ENCODE results near the gene HBM.

DNA sequence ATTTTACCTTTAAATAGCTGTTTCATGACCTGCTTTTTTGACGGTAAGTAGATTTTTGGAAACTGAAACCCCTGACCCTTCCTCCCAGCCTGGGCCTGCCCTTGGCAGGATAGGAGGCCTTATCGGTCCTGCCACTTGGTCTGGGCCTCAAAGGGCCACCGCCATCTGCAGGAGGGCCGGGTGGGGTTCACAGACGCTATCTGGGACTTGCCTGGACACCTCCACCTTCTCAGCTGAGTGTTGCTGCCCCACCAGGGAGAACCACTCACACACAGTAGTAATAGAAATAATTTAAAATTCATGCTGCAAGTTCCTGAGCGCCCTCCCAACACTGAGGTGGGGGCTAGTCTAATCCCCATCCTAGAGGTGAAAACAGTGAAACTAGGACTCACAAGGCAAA, 22.7 kb upstream of the HBM start:
- no peak for TF ChIP-seq CTCF (IDR thresholded peaks at IDR 0.05)
- no peak for TF ChIP-seq POLR2A (IDR thresholded peaks at IDR 0.05)

Measured in heart left ventricle (tissue), 13 donors.